ENCODE measurements around the gene NRXN3.

Gene NRXN3

GRCh38 chr14:79011920-79012204, 841.7 kb downstream of the NRXN3 start:
- Histone ChIP-seq H2AFZ (ENCODE audit: low read length) (no peak overlapping the region), H3K4me3 (ENCODE audit: low read depth, low read length, poor library complexity, severe bottlenecking) (no peak overlapping the region), H4K20me1 (ENCODE audit: insufficient read depth, low read length) (no peaks in the 10 kb centered on the region), H3F3A (ENCODE audit: insufficient read depth, low read length) (no peaks in the 10 kb centered on the region), H3K9me3 (ENCODE audit: low read length) (no peaks in the 10 kb centered on the region), H3K36me3 (ENCODE audit: insufficient read depth, low read length) (no peaks in the 10 kb centered on the region), H3K4me2 (ENCODE audit: low read length) (no peak overlapping the region), H3K9ac (ENCODE audit: low read length) (no peak overlapping the region), H3K27me3 (ENCODE audit: insufficient read depth, low read length) (no peaks in the 10 kb centered on the region), H3K4me1 (ENCODE audit: insufficient read depth, low read length, severe bottlenecking) (no peaks in the 10 kb centered on the region), H3K79me2 (ENCODE audit: insufficient read depth, low read length) (no peaks in the 10 kb centered on the region), H3K9me2 (ENCODE audit: low read depth, low read length) (no peaks in the 10 kb centered on the region), H3K27ac (ENCODE audit: low read depth, low read length, poor library complexity, severe bottlenecking) (no peak overlapping the region)
- TF ChIP-seq EZH2 (IDR thresholded peaks at IDR 0.05; ENCODE audit: borderline replicate concordance, low read length) (no peak), CTCF (IDR thresholded peaks at IDR 0.05; ENCODE audit: low read length) (no peak)

- Histone ChIP-seq H2AFZ (ENCODE audit: low read length) (no peak overlapping the region), H3K79me2 (ENCODE audit: insufficient read depth, low read length) (no peaks in the 10 kb centered on the region), H4K20me1 (ENCODE audit: insufficient read depth, low read length) (no peaks in the 10 kb centered on the region), H3K4me2 (ENCODE audit: low read length) (no peak overlapping the region), H3K27me3 (ENCODE audit: insufficient read depth, low read length) (peaks cover 4% of the 10 kb centered on the region; the same call in 1 of the 2 replicates), H3K9ac (ENCODE audit: low read length) (no peak overlapping the region), H3K9me2 (ENCODE audit: low read depth, low read length) (no peaks in the 10 kb centered on the region), H3K27ac (ENCODE audit: low read depth, low read length, poor library complexity, severe bottlenecking) (no peak overlapping the region), H3K4me1 (ENCODE audit: insufficient read depth, low read length, severe bottlenecking) (no peaks in the 10 kb centered on the region), H3K36me3 (ENCODE audit: insufficient read depth, low read length) (no peaks in the 10 kb centered on the region), H3K9me3 (ENCODE audit: low read length) (no peaks in the 10 kb centered on the region), H3K4me3 (ENCODE audit: low read depth, low read length, poor library complexity, severe bottlenecking) (no peak overlapping the region), H3F3A (ENCODE audit: insufficient read depth, low read length) (no peaks in the 10 kb centered on the region)
- TF ChIP-seq CTCF (IDR thresholded peaks at IDR 0.05; ENCODE audit: low read length) (no peak), EZH2 (IDR thresholded peaks at IDR 0.05; ENCODE audit: borderline replicate concordance, low read length) (no peak)
Measured at GRCh38 chr14:79016828-79017505, 846.8 kb downstream of the NRXN3 start.

- Histone ChIP-seq H3K9me3 (ENCODE audit: low read length) (no peaks in the 10 kb centered on the region), H3K9me2 (ENCODE audit: low read depth, low read length) (no peaks in the 10 kb centered on the region), H3K36me3 (ENCODE audit: insufficient read depth, low read length) (no peaks in the 10 kb centered on the region), H3K9ac (ENCODE audit: low read length) (no peak overlapping the region), H3K79me2 (ENCODE audit: insufficient read depth, low read length) (no peaks in the 10 kb centered on the region), H3K27me3 (ENCODE audit: insufficient read depth, low read length) (peaks cover 4% of the 10 kb centered on the region; the same call in 1 of the 2 replicates), H4K20me1 (ENCODE audit: insufficient read depth, low read length) (no peaks in the 10 kb centered on the region), H3K4me3 (ENCODE audit: low read depth, low read length, poor library complexity, severe bottlenecking) (no peak overlapping the region), H2AFZ (ENCODE audit: low read length) (no peak overlapping the region), H3K27ac (ENCODE audit: low read depth, low read length, poor library complexity, severe bottlenecking) (no peak overlapping the region), H3K4me1 (ENCODE audit: insufficient read depth, low read length, severe bottlenecking) (no peaks in the 10 kb centered on the region), H3K4me2 (ENCODE audit: low read length) (no peak overlapping the region), H3F3A (ENCODE audit: insufficient read depth, low read length) (no peaks in the 10 kb centered on the region)
- no peak for TF ChIP-seq EZH2 (IDR thresholded peaks at IDR 0.05; ENCODE audit: borderline replicate concordance, low read length)
- no peak for TF ChIP-seq CTCF (IDR thresholded peaks at IDR 0.05; ENCODE audit: low read length)
Measured at GRCh38 chr14:79017561-79017960, 847.4 kb downstream of the NRXN3 start.

Measured in OCI-LY1 (cell line).